Measurements from ENCODE around the gene SOCS2.

Gene SOCS2

DNA sequence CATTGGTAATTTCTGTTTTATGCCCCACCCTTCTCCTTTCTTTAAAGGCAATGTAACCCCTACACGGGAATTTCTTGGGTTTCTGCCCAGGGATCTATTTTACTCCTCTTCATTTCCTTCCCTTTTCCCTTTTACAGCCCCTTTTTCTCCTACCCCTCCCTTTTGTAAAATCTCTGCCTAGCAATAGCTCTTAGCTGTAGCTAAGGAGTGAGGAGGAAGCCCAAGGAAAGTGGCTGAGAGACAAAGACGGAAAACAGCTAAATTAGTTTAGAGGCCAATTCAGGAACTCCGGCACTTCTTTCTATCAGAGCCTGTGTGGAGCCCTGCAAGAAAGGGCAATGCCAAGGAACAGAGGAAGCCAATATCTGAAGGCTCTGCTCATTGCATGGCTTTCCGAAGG is 40.3 kb downstream of the SOCS2 start:
- no peaks in the 10 kb centered on the region for H3K27me3 ChIP-seq (ENCODE audit: insufficient read depth, low read length)
- H3K18ac ChIP-seq (ENCODE audit: low read length), result no peak overlapping the region
- H4K12ac ChIP-seq (ENCODE audit: low read depth, low read length), result no peak overlapping the region
- no peak overlapping the region for H3K23ac ChIP-seq (ENCODE audit: low read length)
- H3K79me2 ChIP-seq (ENCODE audit: control insufficient read depth, insufficient read depth, low read length, poor library complexity), result no peaks in the 10 kb centered on the region
- no CpG with 5 or more reads among the region's 4 CpGs for WGBS (ENCODE audit: extremely low coverage, insufficient coverage, insufficient read length)
- H2AFZ ChIP-seq (ENCODE audit: insufficient read depth, low read length, poor library complexity), result no peak overlapping the region
- no peak overlapping the region for H2BK5ac ChIP-seq (ENCODE audit: low read depth, low read length, poor library complexity)
- no peaks in the 10 kb centered on the region for H3K9me3 ChIP-seq (ENCODE audit: insufficient read depth, low read depth, low read length)
- H2AK5ac ChIP-seq (ENCODE audit: low read length), result no peak overlapping the region
- H2BK12ac ChIP-seq (ENCODE audit: low read length), result no peak overlapping the region
- H3K4me1 ChIP-seq (ENCODE audit: control insufficient read depth in 1 of 2, insufficient read depth in 2 of 2, low read length in 2 of 2), result no peaks in the 10 kb centered on the region
- H3K36me3 ChIP-seq (ENCODE audit: control insufficient read depth in 1 of 2, insufficient read depth in 2 of 2, low read length in 2 of 2), result no peaks in the 10 kb centered on the region
- H3K9ac ChIP-seq (ENCODE audit: low read length), result no peak overlapping the region
- H3K14ac ChIP-seq (ENCODE audit: low read length), result no peak overlapping the region
- H2BK120ac ChIP-seq (ENCODE audit: insufficient read depth, low read length, poor library complexity), result no peak overlapping the region
- H3K79me1 ChIP-seq (ENCODE audit: low read length), result no peaks in the 10 kb centered on the region
- H3K27ac ChIP-seq (ENCODE audit: low read depth, low read length), result no peak overlapping the region
- H4K8ac ChIP-seq (ENCODE audit: low read depth, low read length), result no peak overlapping the region
- no peak for DNase-seq
- no peak overlapping the region for H3K4me3 ChIP-seq (ENCODE audit: low read depth, low read length)
- H3K4ac ChIP-seq (ENCODE audit: low read depth, low read length), result no peak overlapping the region
- no peak overlapping the region for H4K91ac ChIP-seq (ENCODE audit: low read depth, low read length)
- H3K4me2 ChIP-seq (ENCODE audit: low read length), result no peak overlapping the region

GRCh38 chr12:93614917-93615596 is 42.6 kb downstream of the SOCS2 start:
- Histone ChIP-seq H3K79me2 (ENCODE audit: control insufficient read depth, insufficient read depth, low read length, poor library complexity) (no peaks in the 10 kb centered on the region), H2AK5ac (ENCODE audit: low read length) (no peak overlapping the region), H3K9ac (ENCODE audit: low read length) (no peak overlapping the region), H3K23ac (ENCODE audit: low read length) (no peak overlapping the region), H4K91ac (ENCODE audit: low read depth, low read length) (no peak overlapping the region), H3K4ac (ENCODE audit: low read depth, low read length) (no peak overlapping the region), H4K12ac (ENCODE audit: low read depth, low read length) (no peak overlapping the region), H3K9me3 (ENCODE audit: insufficient read depth, low read depth, low read length) (no peaks in the 10 kb centered on the region), H4K8ac (ENCODE audit: low read depth, low read length) (no peak overlapping the region), H3K27ac (ENCODE audit: low read depth, low read length) (no peak overlapping the region), H3K14ac (ENCODE audit: low read length) (no peak overlapping the region), H3K18ac (ENCODE audit: low read length) (no peak overlapping the region), H3K4me1 (ENCODE audit: control insufficient read depth in 1 of 2, insufficient read depth in 2 of 2, low read length in 2 of 2) (no peaks in the 10 kb centered on the region), H3K4me2 (ENCODE audit: low read length) (no peak overlapping the region), H2BK5ac (ENCODE audit: low read depth, low read length, poor library complexity) (no peak overlapping the region), H3K36me3 (ENCODE audit: control insufficient read depth in 1 of 2, insufficient read depth in 2 of 2, low read length in 2 of 2) (no peaks in the 10 kb centered on the region), H3K27me3 (ENCODE audit: insufficient read depth, low read length) (no peaks in the 10 kb centered on the region), H2BK120ac (ENCODE audit: insufficient read depth, low read length, poor library complexity) (no peak overlapping the region), H3K79me1 (ENCODE audit: low read length) (no peaks in the 10 kb centered on the region), H2BK12ac (ENCODE audit: low read length) (no peak overlapping the region), H2AFZ (ENCODE audit: insufficient read depth, low read length, poor library complexity) (no peak overlapping the region), H3K4me3 (ENCODE audit: low read depth, low read length) (no peak overlapping the region)
- no CpG with 5 or more reads among the region's 2 CpGs for WGBS (ENCODE audit: extremely low coverage, insufficient coverage, insufficient read length)
- DNase-seq, result no peak

GRCh38 chr12:93616584-93617101 is 44.2 kb downstream of the SOCS2 start:
- Histone ChIP-seq H2BK12ac (ENCODE audit: low read length) (no peak overlapping the region), H3K9ac (ENCODE audit: low read length) (no peak overlapping the region), H2AK5ac (ENCODE audit: low read length) (no peak overlapping the region), H3K4me1 (ENCODE audit: control insufficient read depth in 1 of 2, insufficient read depth in 2 of 2, low read length in 2 of 2) (no peaks in the 10 kb centered on the region), H3K36me3 (ENCODE audit: control insufficient read depth in 1 of 2, insufficient read depth in 2 of 2, low read length in 2 of 2) (no peaks in the 10 kb centered on the region), H3K23ac (ENCODE audit: low read length) (no peak overlapping the region), H3K18ac (ENCODE audit: low read length) (no peak overlapping the region), H3K27ac (ENCODE audit: low read depth, low read length) (no peak overlapping the region), H2AFZ (ENCODE audit: insufficient read depth, low read length, poor library complexity) (no peak overlapping the region), H3K79me1 (ENCODE audit: low read length) (no peaks in the 10 kb centered on the region), H2BK120ac (ENCODE audit: insufficient read depth, low read length, poor library complexity) (no peak overlapping the region), H3K4ac (ENCODE audit: low read depth, low read length) (no peak overlapping the region), H3K4me3 (ENCODE audit: low read depth, low read length) (no peak overlapping the region), H4K8ac (ENCODE audit: low read depth, low read length) (no peak overlapping the region), H2BK5ac (ENCODE audit: low read depth, low read length, poor library complexity) (no peak overlapping the region), H3K14ac (ENCODE audit: low read length) (no peak overlapping the region), H3K9me3 (ENCODE audit: insufficient read depth, low read depth, low read length) (no peaks in the 10 kb centered on the region), H3K79me2 (ENCODE audit: control insufficient read depth, insufficient read depth, low read length, poor library complexity) (no peaks in the 10 kb centered on the region), H3K4me2 (ENCODE audit: low read length) (no peak overlapping the region), H4K12ac (ENCODE audit: low read depth, low read length) (no peak overlapping the region), H3K27me3 (ENCODE audit: insufficient read depth, low read length) (no peaks in the 10 kb centered on the region), H4K91ac (ENCODE audit: low read depth, low read length) (no peak overlapping the region)
- WGBS (ENCODE audit: extremely low coverage, insufficient coverage, insufficient read length), result no CpG with 5 or more reads among the region's 8 CpGs
- no peak for DNase-seq

- no peak overlapping the region for H2AK5ac ChIP-seq (ENCODE audit: low read length)
- no peak overlapping the region for H3K23ac ChIP-seq (ENCODE audit: low read length)
- H3K79me2 ChIP-seq (ENCODE audit: control insufficient read depth, insufficient read depth, low read length, poor library complexity), result no peaks in the 10 kb centered on the region
- no peak overlapping the region for H3K14ac ChIP-seq (ENCODE audit: low read length)
- H3K79me1 ChIP-seq (ENCODE audit: low read length), result no peaks in the 10 kb centered on the region
- H4K91ac ChIP-seq (ENCODE audit: low read depth, low read length), result no peak overlapping the region
- H2BK120ac ChIP-seq (ENCODE audit: insufficient read depth, low read length, poor library complexity), result no peak overlapping the region
- no peaks in the 10 kb centered on the region for H3K36me3 ChIP-seq (ENCODE audit: control insufficient read depth in 1 of 2, insufficient read depth in 2 of 2, low read length in 2 of 2)
- H3K27ac ChIP-seq (ENCODE audit: low read depth, low read length), result no peak overlapping the region
- no peak overlapping the region for H2BK5ac ChIP-seq (ENCODE audit: low read depth, low read length, poor library complexity)
- no peak overlapping the region for H3K9ac ChIP-seq (ENCODE audit: low read length)
- no peak overlapping the region for H3K4me3 ChIP-seq (ENCODE audit: low read depth, low read length)
- no peak overlapping the region for H3K4ac ChIP-seq (ENCODE audit: low read depth, low read length)
- no peak overlapping the region for H3K18ac ChIP-seq (ENCODE audit: low read length)
- no peak for DNase-seq
- H3K4me1 ChIP-seq (ENCODE audit: control insufficient read depth in 1 of 2, insufficient read depth in 2 of 2, low read length in 2 of 2), result no peaks in the 10 kb centered on the region
- H3K9me3 ChIP-seq (ENCODE audit: insufficient read depth, low read depth, low read length), result peaks cover 1% of the 10 kb centered on the region
- WGBS (ENCODE audit: extremely low coverage, insufficient coverage, insufficient read length), result no CpG with 5 or more reads among the region's 8 CpGs
- H3K27me3 ChIP-seq (ENCODE audit: insufficient read depth, low read length), result no peaks in the 10 kb centered on the region
- H2BK12ac ChIP-seq (ENCODE audit: low read length), result no peak overlapping the region
- H4K12ac ChIP-seq (ENCODE audit: low read depth, low read length), result no peak overlapping the region
- H2AFZ ChIP-seq (ENCODE audit: insufficient read depth, low read length, poor library complexity), result no peak overlapping the region
- no peak overlapping the region for H4K8ac ChIP-seq (ENCODE audit: low read depth, low read length)
- no peak overlapping the region for H3K4me2 ChIP-seq (ENCODE audit: low read length)
Measured at GRCh38 chr12:93618891-93619410, 46.5 kb downstream of the SOCS2 start.

Measured in trophoblast cell (in vitro differentiated cells and primary cell).